Activated CD8-positive, alpha-beta memory T cell treated with anti-CD3 and anti-CD28 coated beads, Interleukin-2, amount 50 U/mL, for 24 hours (primary cell): ENCODE data around the gene PBXIP1.
"Not testable (repeated sequence)": the region's sequence is repeated elsewhere in the genome, so short reads cannot be mapped to it uniquely, and the experiment has no call there.

Experiments
- DNase-seq: peaks from one replicate; pipeline ENCODE4 v3.0.0-alpha.2; 2020; ENCODE audit errors: extremely low read depth

The PBXIP1 gene

GRCh38 chr1:154936555-154937084 is 19.3 kb downstream of the PBXIP1 start, which contains the start of gene PMVK:
TSS of gene PMVK (minus strand) at chr1:154936719. CDS start at chr1:154936685, 34 bp downstream.
- peak; percentile 93 for DNase-seq

GRCh38 chr1:154935749-154936554 is 19.9 kb downstream of the PBXIP1 start:
- DNase-seq, result no peak

- DNase-seq, result no peak
Measured at GRCh38 chr1:154934358-154934948, 21.4 kb downstream of the PBXIP1 start.

GRCh38 chr1:154931940-154932487 is 23.9 kb downstream of the PBXIP1 start:
- no peak for DNase-seq

- DNase-seq, result no peak
Measured at GRCh38 chr1:154926201-154926600, 29.7 kb downstream of the PBXIP1 start.

- no peak for DNase-seq
Measured at GRCh38 chr1:154925335-154926170, 30.3 kb downstream of the PBXIP1 start.

GRCh38 chr1:154923695-154924094 is 32.2 kb downstream of the PBXIP1 start:
- DNase-seq, result no peak

GRCh38 chr1:154913273-154913672 is 42.6 kb downstream of the PBXIP1 start:
- DNase-seq, result no peak

GRCh38 chr1:154912755-154913154 is 43.1 kb downstream of the PBXIP1 start:
- DNase-seq, result no peak

- no peak for DNase-seq
Measured at GRCh38 chr1:154911691-154912550, 44.0 kb downstream of the PBXIP1 start.

- no peak for DNase-seq
Measured at GRCh38 chr1:154910851-154911250, 45.0 kb downstream of the PBXIP1 start.

GRCh38 chr1:154908937-154909336 is 47.0 kb downstream of the PBXIP1 start:
- DNase-seq, result no peak

- not testable (repeated sequence) for DNase-seq
Measured at GRCh38 chr1:154908129-154908528, 47.8 kb downstream of the PBXIP1 start.

- no peak for DNase-seq
Measured at GRCh38 chr1:154906621-154907081, 49.2 kb downstream of the PBXIP1 start.

- DNase-seq, result no peak
Measured at GRCh38 chr1:154902938-154903566, 52.8 kb downstream of the PBXIP1 start.

GRCh38 chr1:154901591-154901990 is 54.3 kb downstream of the PBXIP1 start:
- no peak for DNase-seq

GRCh38 chr1:154899041-154899440 is 56.9 kb downstream of the PBXIP1 start:
- no peak for DNase-seq

GRCh38 chr1:154896771-154897286 is 59.1 kb downstream of the PBXIP1 start:
- no peak for DNase-seq

GRCh38 chr1:154895798-154896197 is 60.1 kb downstream of the PBXIP1 start:
- no peak for DNase-seq
